NCI-H2081 (cell line): Measurements from ENCODE around the gene SMCP.

Experiments used
- DNase-seq, 2 experiments: peaks; one replicate each; lab custom pipeline; 2025; lab: John Stamatoyannopoulos, UW

The SMCP gene

GRCh38 chr1:152886758-152887409, 8.8 kb downstream of the SMCP start:
- DNase-seq = no peak

DNA sequence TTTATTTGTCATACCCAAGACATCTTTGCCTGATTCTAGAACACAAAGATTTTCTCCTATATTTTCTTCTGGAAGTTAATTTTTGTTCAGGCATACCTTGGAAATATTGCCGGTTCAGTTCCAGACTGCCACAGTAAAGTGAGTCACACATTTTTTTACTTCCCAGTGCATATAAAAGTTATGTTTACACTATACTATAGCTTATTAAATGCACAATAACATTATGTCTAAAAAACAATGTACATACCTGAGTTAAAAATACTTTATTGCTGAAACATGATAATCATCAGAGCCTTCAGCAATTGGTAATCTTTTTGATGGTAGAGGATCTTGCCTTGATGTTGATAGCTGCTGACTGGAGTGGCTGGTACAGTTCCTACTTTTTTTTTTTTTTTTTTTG, 10.0 kb downstream of the SMCP start:
- no peak for DNase-seq

DNA sequence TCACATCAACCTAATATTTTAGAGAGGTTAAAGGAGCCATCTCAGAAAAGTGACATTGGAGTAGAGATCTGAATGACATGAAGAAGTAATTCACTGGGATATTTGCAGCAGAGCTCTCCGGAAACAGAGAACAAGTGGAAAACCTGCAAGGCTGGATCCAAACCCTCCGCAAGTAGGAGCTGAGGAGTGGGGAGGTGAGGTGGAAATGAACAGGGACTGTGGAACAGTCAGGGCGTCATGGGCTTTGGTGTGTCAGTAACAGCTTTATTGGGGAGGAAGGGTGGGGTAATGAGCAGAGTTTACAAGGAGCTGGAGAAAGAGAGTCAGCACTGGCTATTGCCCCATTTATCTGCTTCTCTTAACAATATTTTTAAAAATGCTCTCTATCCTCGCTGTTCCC, 20.9 kb downstream of the SMCP start:
- DNase-seq = no peak

GRCh38 chr1:152899883-152900282, 21.8 kb downstream of the SMCP start:
- no peak for DNase-seq

DNA sequence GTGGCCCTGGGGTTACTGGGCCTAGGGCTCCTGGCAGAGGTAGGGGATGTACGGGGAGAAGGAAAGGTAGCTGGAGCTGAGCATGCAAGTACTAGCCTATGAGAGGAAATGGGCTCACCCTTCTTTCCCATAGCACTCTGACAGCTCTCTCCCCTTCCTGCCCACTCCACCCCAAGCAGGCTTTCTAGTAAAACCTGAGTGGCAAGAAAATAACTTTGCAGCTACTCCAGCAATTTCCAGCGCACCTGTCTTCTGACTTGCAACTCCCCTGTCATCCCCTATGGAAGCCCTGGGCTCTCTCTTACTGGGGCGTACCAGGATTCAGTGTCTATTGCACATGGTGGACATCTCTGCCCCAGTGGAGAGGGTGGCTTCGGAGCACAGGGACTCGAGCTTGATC, 23.5 kb downstream of the SMCP start:
- no peak for DNase-seq

DNA sequence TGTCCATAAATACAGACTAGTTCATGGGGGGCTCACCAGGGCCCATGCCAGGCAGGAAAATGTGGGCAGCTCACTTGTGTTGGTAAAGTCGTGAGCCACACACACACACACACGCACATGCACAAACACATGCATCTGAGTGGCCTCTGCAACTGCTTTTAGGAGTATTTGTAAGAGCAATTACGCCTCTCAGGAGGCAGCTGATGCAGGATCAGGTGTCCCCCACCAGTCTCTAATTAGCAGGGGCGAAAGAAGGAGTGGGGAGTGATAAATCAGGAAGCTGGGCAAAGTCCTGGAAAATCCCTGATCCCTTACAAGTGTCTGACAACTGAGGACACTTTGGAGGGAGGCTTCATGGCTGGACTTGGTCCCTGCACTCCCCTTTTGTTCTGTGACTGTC, 24.5 kb downstream of the SMCP start:
- no peak for DNase-seq

DNA sequence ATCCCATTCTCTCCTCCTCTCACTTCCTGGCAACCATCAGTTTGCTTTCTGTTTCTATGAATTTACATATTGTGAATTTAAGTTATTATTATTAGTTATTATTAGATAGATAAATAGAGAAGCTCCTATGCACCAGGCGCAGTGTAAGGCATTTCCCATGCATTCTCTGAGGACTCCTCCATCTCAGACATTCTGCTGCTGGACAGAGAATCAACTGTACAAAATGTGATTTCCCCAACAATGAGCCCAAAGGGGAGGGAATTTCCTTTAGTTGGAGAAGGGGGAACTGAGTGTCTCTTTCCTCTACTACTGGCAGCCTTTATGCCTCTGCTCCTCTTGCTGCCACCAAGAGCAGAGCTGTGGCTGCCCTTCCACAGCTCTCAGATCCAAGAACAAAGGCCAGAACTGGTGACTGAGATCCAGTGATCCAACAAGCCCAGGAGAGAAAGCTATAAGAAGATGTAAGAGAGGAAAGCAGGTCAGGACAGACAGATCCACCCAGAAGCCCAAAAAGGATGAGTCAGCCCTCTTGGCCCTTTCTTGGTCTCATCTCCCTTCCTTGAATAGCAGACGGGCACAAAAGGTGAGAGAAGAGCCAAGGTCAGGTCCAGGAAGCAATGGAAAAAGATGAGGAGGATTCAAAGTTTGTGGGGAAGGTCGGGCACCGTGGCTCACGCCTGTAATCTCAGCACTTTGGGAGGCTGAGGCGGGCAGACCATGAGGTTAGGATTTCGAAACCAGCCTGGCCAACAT, 26.7 kb downstream of the SMCP start:
- no peak for DNase-seq

- no peak for DNase-seq
Measured at GRCh38 chr1:152906023-152906565, 28.0 kb downstream of the SMCP start.

GRCh38 chr1:152907686-152908601, 29.8 kb downstream of the SMCP start, which contains the start of gene IVL:
Gene IVL (plus strand): TSS chr1:152908546. CDS start chr1:152909798, 1,252 bp downstream.
- no peak for DNase-seq

- no peak for DNase-seq
Measured at GRCh38 chr1:152909206-152909605, 31.1 kb downstream of the SMCP start.

DNA sequence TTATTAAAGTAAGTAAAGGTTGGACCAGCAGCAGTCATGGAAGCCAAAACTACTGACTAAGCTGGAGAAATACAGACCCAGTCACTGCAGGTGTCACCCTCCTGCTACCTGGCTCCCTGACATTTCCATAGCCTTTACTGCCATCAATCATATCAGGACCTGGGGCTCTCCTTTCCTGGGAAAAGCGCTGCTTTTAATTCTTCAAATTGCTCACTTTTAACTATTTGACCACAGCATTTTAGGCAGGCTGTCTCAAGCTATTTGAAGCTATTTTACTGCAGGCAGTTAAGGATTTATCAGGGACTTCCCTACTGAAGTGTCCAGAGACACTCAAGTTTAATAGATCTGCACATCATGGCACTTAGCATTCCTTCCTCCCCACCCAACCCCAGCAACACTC, 34.3 kb downstream of the SMCP start:
- DNase-seq = no peak

GRCh38 chr1:152912900-152913299, 34.8 kb downstream of the SMCP start:
- DNase-seq = no peak

GRCh38 chr1:152917794-152918193, 39.7 kb downstream of the SMCP start:
- peak; percentile 4 to 20 for DNase-seq

- DNase-seq = no peak
Measured at GRCh38 chr1:152919071-152919470, 40.9 kb downstream of the SMCP start.

DNA sequence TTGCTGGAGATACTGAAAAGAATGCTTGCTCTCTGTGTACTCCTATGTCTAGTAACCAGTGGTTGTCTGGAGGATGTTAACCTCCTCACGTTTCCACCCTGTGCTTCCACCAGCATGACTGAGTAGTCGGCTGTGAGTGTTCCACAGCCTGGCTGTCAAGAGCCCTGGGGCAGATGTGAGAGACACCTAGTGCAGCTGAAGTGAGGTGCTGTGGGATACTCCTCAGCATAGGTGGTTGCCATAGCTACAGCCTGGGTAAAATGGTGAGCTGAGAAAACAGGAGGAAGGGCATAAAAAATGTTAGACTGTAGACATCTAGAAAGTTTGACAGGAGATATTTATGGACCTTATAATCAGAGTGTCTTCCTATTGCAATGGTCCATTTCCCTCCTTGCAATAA, 46.1 kb downstream of the SMCP start:
- DNase-seq = no peak

GRCh38 chr1:152926091-152926490, 48.0 kb downstream of the SMCP start:
- no peak for DNase-seq

- DNase-seq = no peak
Measured at GRCh38 chr1:152928671-152929070, 50.5 kb downstream of the SMCP start.

GRCh38 chr1:152932170-152932811, 54.2 kb downstream of the SMCP start:
- DNase-seq = no peak

GRCh38 chr1:152933196-152933595, 55.1 kb downstream of the SMCP start:
- DNase-seq = no peak
